Bone marrow (tissue), 2 donors: Measurements from ENCODE around the gene CDY2A.
"Not testable (repeated sequence)": the region's sequence is repeated elsewhere in the genome, so short reads cannot be mapped to it uniquely, and the experiment has no call there.

Source experiments
- DNase-seq, 2 donors: peaks; one replicate each; lab custom pipeline; 2025; lab: John Stamatoyannopoulos, UW

Gene CDY2A

GRCh38 chrY:18025487-18025886 lies at the start of gene CDY2A:
TSS of gene CDY2A (plus strand) at chrY:18025787. CDS start at chrY:18026115, 328 bp downstream.
- DNase-seq, result not testable (repeated sequence)

- not testable (repeated sequence) for DNase-seq
These were observed 28.0 kb upstream of the CDY2A start for GRCh38 chrY:17997586-17997985.

GRCh38 chrY:17998266-17998665 lies 27.3 kb upstream of the CDY2A start:
- DNase-seq, result not testable (repeated sequence)

- not testable (repeated sequence) for DNase-seq
These were observed 1.7 kb upstream of the CDY2A start for GRCh38 chrY:18023897-18024296.

- DNase-seq, result not testable (repeated sequence)
These were observed 3.3 kb downstream of the CDY2A start for GRCh38 chrY:18028845-18029244.

- not testable (repeated sequence) for DNase-seq
These were observed 4.6 kb downstream of the CDY2A start for GRCh38 chrY:18030178-18030577.

GRCh38 chrY:18034100-18034814 lies 8.7 kb downstream of the CDY2A start:
- not testable (repeated sequence) for DNase-seq

GRCh38 chrY:18034864-18035263 lies 9.3 kb downstream of the CDY2A start:
- not testable (repeated sequence) for DNase-seq

GRCh38 chrY:18044990-18045389 lies 19.4 kb downstream of the CDY2A start:
- DNase-seq, result not testable (repeated sequence)

GRCh38 chrY:18048149-18049040 lies 22.8 kb downstream of the CDY2A start:
- DNase-seq, result not testable (repeated sequence)

GRCh38 chrY:18049061-18049460 lies 23.5 kb downstream of the CDY2A start:
- DNase-seq, result not testable (repeated sequence)

GRCh38 chrY:18056473-18056872 lies 30.9 kb downstream of the CDY2A start:
- DNase-seq, result not testable (repeated sequence)

- DNase-seq, result not testable (repeated sequence)
These were observed 47.9 kb downstream of the CDY2A start for GRCh38 chrY:18073464-18073863.
